ENCODE data around the gene EARS2.

Gene EARS2

DNA sequence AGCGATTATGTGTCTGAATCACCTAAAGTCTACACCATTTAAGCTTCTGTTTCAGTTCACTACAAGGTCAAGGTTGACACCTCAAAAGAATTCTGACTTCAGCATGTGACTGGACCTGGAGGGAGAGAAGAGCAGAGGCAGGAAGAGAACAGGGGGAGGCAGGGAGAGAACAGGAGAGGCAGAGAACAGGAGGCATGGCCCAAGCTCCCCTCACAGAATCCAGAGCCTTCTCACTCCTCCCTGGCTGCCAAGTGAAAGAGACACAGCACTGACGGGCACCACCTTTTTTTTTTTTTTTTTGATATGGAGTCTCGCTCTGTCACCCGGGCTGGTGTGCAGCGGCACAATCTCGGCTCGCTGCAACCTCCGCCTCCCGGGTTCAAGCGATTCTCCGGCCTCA, 58.3 kb downstream of the EARS2 start:
- TF ChIP-seq CTCF (IDR thresholded peaks at IDR 0.05; ENCODE audit: extremely low read depth, missing control alignments) = no peak
- no peak for DNase-seq (ENCODE audit: low spot score)

DNA sequence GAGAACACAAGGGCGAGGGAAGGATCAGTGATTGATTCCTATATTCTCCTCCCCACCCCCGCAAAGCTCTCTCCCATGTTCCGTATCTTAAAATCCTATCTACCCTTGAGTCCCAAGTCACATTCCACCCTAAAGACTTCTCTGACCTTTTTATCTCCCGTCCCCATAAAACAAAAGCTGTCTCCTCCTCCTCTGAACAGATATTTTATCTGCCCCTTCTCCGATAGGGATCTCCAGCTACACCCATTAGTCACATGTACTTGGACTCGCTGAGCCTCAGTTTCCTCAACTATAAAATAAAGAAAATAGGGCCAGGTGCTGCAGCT, 59.6 kb downstream of the EARS2 start:
- TF ChIP-seq CTCF (IDR thresholded peaks at IDR 0.05; ENCODE audit: extremely low read depth, missing control alignments) = no peak
- DNase-seq (ENCODE audit: low spot score) = no peak

DNA sequence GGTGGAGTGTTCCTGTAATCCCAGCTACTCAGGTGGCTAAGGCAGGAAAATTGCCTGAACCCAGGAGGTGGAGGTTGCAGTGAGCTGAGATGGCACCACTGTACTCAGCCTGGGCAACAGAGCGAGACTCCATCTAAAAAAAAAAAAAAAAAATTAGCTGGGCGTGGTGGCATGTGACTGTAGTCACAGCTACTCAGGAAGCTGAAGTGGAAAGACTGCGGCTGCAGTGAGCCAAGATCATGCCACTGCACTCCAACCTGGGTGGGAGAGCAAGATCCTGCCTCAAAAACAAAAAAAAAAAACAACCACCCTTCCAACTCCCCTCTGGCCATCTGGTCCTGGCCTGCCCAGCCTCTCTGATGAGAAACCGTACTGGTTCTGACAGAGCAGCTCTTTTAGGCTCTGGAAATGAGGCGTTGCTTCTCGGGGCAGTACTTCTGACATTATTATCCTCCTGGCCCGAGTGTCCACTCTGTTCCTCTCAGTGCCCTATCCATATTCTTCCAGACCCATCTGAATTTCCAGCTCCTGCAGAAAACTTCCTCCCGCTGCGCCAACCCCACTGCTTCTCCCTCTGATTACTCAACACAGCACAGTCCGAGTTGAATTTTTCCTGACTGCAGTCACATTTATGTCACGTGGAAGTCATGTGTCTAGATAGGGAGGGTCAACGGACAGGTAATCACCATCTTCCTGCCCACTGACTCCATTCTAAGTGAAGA, 60.2 kb downstream of the EARS2 start:
- no peak for DNase-seq (ENCODE audit: low spot score)

GRCh38 chr16:23495671-23496070, 61.5 kb downstream of the EARS2 start:
- DNase-seq (ENCODE audit: low spot score) = no peak
- TF ChIP-seq CTCF (IDR thresholded peaks at IDR 0.05; ENCODE audit: extremely low read depth, missing control alignments) = no peak

More for the DNA sequence above, 60.2 kb downstream of the EARS2 start:
- TF ChIP-seq CTCF (IDR thresholded peaks at IDR 0.05; ENCODE audit: extremely low read depth, missing control alignments) = no peak

- no peak for TF ChIP-seq CTCF (IDR thresholded peaks at IDR 0.05; ENCODE audit: extremely low read depth, missing control alignments)
- no peak for DNase-seq (ENCODE audit: low spot score)
These were observed 63.0 kb downstream of the EARS2 start for GRCh38 chr16:23494188-23494587.

DNA sequence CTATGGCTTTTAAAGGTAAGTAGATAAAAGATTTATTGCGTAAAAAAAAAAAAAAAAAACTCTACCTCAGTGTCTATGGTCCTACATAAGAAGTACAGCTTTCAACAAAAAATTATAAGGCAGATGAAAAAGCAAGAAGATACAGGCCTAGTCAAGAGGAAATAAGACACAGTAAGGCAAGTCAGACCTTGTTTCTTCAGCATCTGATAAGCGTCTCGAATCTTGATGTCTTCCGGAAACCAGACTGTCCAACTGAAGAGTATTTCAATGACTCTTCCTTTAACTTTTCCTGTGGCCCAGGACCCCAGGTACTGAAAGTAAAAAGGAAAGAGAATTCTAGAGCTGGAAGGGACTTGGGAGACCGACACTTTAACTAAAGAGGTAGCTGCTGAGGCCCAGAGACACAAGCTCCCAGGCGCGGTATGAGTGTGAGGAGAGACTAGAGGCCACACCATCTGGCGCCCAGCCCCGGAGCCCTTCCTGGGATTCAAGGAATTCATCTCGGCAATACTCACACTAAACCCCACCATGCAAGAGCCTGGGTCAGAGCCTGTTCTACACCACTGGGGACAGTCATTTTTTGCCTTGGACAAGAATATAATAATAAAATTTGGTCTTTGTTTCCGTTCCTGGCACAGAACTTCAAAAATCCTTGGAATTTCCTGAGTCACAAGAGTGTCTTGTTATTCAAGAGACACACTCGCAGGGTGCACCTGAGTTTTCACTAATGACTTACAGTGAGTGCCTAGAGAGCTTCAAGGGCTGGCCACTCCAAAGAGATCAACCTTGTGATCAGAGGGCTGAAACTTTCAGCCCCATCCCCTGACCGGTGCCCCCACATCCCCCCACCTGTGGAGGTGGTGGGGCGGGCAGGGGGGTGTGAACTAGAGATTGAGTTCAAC, 65.4 kb downstream of the EARS2 start:
- DNase-seq (ENCODE audit: low spot score) = no peak
- TF ChIP-seq CTCF (IDR thresholded peaks at IDR 0.05; ENCODE audit: extremely low read depth, missing control alignments) = no peak

GRCh38 chr16:23486480-23486879, 70.7 kb downstream of the EARS2 start:
- no peak for TF ChIP-seq CTCF (IDR thresholded peaks at IDR 0.05; ENCODE audit: extremely low read depth, missing control alignments)

More at GRCh38 chr16:23486480-23486879, 70.7 kb downstream of the EARS2 start:
- no peak for DNase-seq (ENCODE audit: low spot score)
